Epithelial cell of esophagus (primary cell): ENCODE results near the gene CHST15.
A peak's percentile ranks its signal among the peaks of the same experiment; 100 is the strongest.

ENCODE experiments used
- DNase-seq: peaks from one replicate; pipeline ENCODE4 v3.0.0; 2010; ENCODE audit warnings: low read depth
- H3K4me3 ChIP-seq: 2 replicates; pipeline ENCODE4 v1.5.1; 2011; ENCODE audit warnings: mild to moderate bottlenecking, low read length, control low read depth
- CTCF ChIP-seq: IDR thresholded peaks from 2 replicates; pipeline ENCODE4 v1.5.1; 2011; ENCODE audit warnings: low read depth, mild to moderate bottlenecking, low read length, control low read depth, inconsistent platforms; ENCODE audit not compliant: insufficient read depth; ENCODE audit errors: missing control alignments

CHST15 gene

DNA sequence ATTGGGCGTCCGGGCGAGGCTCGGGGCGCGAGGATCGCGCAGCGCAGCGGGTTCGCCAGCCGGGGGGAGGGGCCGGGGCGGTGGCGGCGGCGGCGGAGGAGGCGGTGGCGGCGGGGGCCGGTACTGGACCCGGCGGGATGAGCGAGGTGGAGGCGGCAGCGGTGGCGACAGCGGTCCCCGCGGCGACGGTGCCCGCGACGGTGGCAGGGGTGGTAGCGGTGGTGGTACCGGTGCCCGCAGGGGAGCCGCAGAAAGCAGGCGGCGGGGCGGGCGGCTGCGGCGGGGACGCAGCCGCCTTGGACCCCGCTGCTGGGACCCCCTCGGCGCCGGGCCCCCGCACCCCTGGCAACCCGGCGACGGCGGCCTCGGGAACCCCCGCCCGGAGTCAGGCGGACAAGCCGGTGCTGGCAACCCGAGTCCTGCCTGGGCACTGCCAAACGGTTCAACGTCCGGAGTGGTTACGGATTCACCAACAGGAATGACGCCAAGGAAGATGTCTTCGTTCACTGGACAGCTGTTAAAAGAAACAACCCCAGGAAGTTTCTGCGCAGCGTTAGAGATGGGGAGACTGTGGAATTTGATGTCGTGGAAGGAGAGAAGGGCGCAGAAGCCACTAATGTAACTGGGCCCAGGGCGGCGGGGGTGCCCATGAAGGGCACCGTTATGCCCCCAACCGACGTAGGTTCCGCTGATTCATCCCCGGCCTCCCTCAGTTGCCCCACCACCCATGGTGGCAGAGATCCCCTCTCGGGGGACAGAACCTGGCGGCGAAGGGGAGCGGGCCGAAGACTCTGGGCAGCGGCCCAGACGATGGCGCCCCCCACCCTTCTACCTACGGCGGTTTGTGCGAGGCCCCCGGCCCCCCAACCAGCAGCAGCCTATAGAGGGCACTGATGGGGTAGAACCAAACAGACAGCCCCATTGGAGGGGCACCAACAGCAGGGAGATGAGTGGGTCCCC is 101.5 kb downstream of the CHST15 start:
- TF ChIP-seq CTCF, result no peak
- H3K4me3 ChIP-seq, result no peak overlapping the region
- peak; percentile 21 for DNase-seq

DNA sequence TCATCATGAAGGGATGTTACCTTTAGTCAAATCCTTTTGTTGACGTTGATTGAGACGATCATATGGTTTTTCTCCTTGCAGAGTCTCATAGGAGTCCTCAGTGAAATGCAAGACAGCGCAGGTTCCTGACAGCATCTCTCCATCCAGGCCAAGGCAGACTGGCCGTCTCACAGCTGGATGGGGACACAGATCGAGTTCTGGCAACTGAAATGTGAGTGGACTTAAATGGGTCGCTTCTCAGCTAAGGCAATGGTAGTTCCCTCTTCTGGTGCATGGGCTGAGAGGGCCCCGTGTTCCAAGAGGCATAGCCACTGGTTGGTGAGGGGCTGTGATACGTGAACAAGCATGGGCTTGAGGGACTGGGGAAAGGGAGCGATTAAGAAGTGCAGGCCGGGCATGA is 102.5 kb downstream of the CHST15 start:
- TF ChIP-seq CTCF, result no peak
- DNase-seq, result no peak

GRCh38 chr10:123988694-123989093 is 104.7 kb downstream of the CHST15 start:
- H3K4me3 ChIP-seq, result no peak overlapping the region
- TF ChIP-seq CTCF, result no peak
- DNase-seq, result peak; percentile 41

More for the DNA sequence above, 102.5 kb downstream of the CHST15 start:
- H3K4me3 ChIP-seq, result no peak overlapping the region

DNA sequence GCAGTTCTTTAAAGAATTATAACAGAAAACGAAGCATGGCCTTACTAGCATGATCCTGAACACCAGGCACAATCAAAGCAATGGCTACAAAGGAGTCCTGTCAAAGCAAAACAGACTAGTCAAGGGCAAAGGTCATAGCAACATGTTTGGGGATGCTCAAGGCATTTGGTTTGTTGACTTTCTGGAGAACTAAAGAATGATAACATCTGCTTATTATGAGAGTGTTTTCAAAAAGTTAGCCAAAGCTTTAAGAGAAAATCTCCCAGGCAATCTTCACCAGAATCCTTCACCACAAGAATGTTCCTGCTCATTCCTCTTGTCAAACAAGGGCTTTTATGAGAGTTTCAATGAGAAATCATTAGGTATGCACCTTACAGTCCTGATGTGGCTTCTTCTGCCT is 106.7 kb downstream of the CHST15 start:
- TF ChIP-seq CTCF, result no peak

GRCh38 chr10:123974406-123974805 is 119.0 kb downstream of the CHST15 start:
- no peak overlapping the region for H3K4me3 ChIP-seq
- no peak for TF ChIP-seq CTCF
- peak; percentile 46 for DNase-seq

More for the DNA sequence above, 106.7 kb downstream of the CHST15 start:
- DNase-seq, result no peak
- H3K4me3 ChIP-seq, result no peak overlapping the region

GRCh38 chr10:123972481-123973401 is 120.7 kb downstream of the CHST15 start:
- DNase-seq, result no peak
- no peak for TF ChIP-seq CTCF
- no peak overlapping the region for H3K4me3 ChIP-seq
